Measurements from ENCODE around the gene RAB29. TPM values are rescaled to one million over a fixed set of nuclear protein-coding genes. Genes with fewer than 3 reads are reported as not detected.

RAB29 gene
- total and polyA plus RNA-seq, 11 donors = 6.5 to 26.0 (median 15.1) TPM

- Histone ChIP-seq H3K9me3 (no peaks in the 10 kb centered on the region), H3K36me3 (peaks cover 2 to 100% (median 93%) of the 10 kb centered on the region in 9 donors), H3K27me3 (no peaks in the 10 kb centered on the region), H3K4me1 (peaks cover 0 to 20% (median 0%) of the 10 kb centered on the region in 12 donors), H3K4me3 (no peak overlapping the region), H3K27ac (no peak overlapping the region)
- 57 to 77% (median 71%) methylated on average over 3 of the region's 3 CpGs for WGBS, 4 donors
- intact Hi-C loops (cut with DNase I) = loop anchor here in 1 of 10 donors (10.0 kb wide), 1 partner anchor 124 kb away; no protein-coding TSS in a partner anchor
- ATAC-seq (no peak), DNase-seq (no peak)
- TF ChIP-seq CTCF (IDR thresholded peaks at IDR 0.05) = no peak
Observed at GRCh38 chr1:205719015-205719414, 56.3 kb downstream of the RAB29 start.

Other genes starting within 250 kb of the RAB29 start
- gene ELK4, start 143.5 kb downstream of the RAB29 start, total RNA-seq = 10 to 100 TPM; 18.5 to 54.9 (median 36.5) TPM
- gene ELK4, start 143.5 kb downstream of the RAB29 start, polyA plus RNA-seq = 10 to 100 TPM in 1 of 2 donors, 1 to 10 TPM in 1; 5.0 to 11.3 TPM
- 1 to 10 TPM; 1.2 to 6.1 (median 2.6) TPM for gene SLC45A3, start 95.0 kb downstream of the RAB29 start, total RNA-seq
- 1 to 10 TPM; 2.6 to 3.3 TPM for gene SLC45A3, start 95.0 kb downstream of the RAB29 start, polyA plus RNA-seq
- gene NUCKS1, start 25.3 kb downstream of the RAB29 start, total RNA-seq = 100 to 1,000 TPM in 8 of 9 donors, 10 to 100 TPM in 1; 83.8 to 240 (median 198) TPM
- 10 to 100 TPM; 73.4 to 75.3 TPM for gene NUCKS1, start 25.3 kb downstream of the RAB29 start, polyA plus RNA-seq
- 100 to 1,000 TPM; 247 to 442 (median 333) TPM for gene SLC41A1, start 37.7 kb upstream of the RAB29 start, total RNA-seq
- gene SLC41A1, start 37.7 kb upstream of the RAB29 start, polyA plus RNA-seq = 100 to 1,000 TPM; 146 to 198 TPM
- gene PM20D1, start 74.7 kb upstream of the RAB29 start, total RNA-seq = 1 to 10 TPM in 2 of 9 donors, under 1 TPM in 6, not detected in 1; 0.45 to 1.4 (median 0.78) TPM
- gene PM20D1, start 74.7 kb upstream of the RAB29 start, polyA plus RNA-seq = under 1 TPM; 0.28 to 0.65 TPM
- 10 to 100 TPM in 5 of 9 donors, 1 to 10 TPM in 4; 5.8 to 39.6 (median 14.3) TPM for gene SLC26A9, start 168.0 kb upstream of the RAB29 start, total RNA-seq
- 10 to 100 TPM in 1 of 2 donors, 1 to 10 TPM in 1; 4.1 to 11.0 TPM for gene SLC26A9, start 168.0 kb upstream of the RAB29 start, polyA plus RNA-seq
- gene RAB7B, start 227.9 kb upstream of the RAB29 start, total RNA-seq = 10 to 100 TPM in 1 of 9 donors, 1 to 10 TPM in 6, under 1 TPM in 2; 0.31 to 11.1 (median 1.5) TPM
- under 1 TPM; 0.65 to 0.83 TPM for gene RAB7B, start 227.9 kb upstream of the RAB29 start, polyA plus RNA-seq
- 1 to 10 TPM in 1 of 9 donors, not detected in 8; 2.2 TPM for gene CTSE, start 248.4 kb upstream of the RAB29 start, total RNA-seq
- not detected for gene CTSE, start 248.4 kb upstream of the RAB29 start, polyA plus RNA-seq

Data from heart left ventricle (tissue), 16 donors.